AG09319 (cell line): ENCODE results near the gene CHURC1.

Experiments
- DNase-seq: peaks from one replicate; pipeline ENCODE4 v3.0.0-alpha.2; 2010; ENCODE audit warnings: low read depth; ENCODE audit errors: extremely low read depth
- CTCF ChIP-seq: IDR thresholded peaks from 2 replicates; pipeline ENCODE4 v1.5.1; 2011; ENCODE audit warnings: low read depth, mild to moderate bottlenecking, inconsistent platforms, low read length, moderate library complexity

CHURC1 gene

GRCh38 chr14:64958201-64958600 is 43.9 kb downstream of the CHURC1 start:
- DNase-seq: no peak
- TF ChIP-seq CTCF: no peak

- no peak for DNase-seq
- TF ChIP-seq CTCF: no peak
Observed at GRCh38 chr14:64958743-64959142, 44.5 kb downstream of the CHURC1 start.

GRCh38 chr14:64960762-64961276 is 46.6 kb downstream of the CHURC1 start:
- no peak for DNase-seq
- TF ChIP-seq CTCF: no peak; the same call in 1 of the 2 replicates

DNA sequence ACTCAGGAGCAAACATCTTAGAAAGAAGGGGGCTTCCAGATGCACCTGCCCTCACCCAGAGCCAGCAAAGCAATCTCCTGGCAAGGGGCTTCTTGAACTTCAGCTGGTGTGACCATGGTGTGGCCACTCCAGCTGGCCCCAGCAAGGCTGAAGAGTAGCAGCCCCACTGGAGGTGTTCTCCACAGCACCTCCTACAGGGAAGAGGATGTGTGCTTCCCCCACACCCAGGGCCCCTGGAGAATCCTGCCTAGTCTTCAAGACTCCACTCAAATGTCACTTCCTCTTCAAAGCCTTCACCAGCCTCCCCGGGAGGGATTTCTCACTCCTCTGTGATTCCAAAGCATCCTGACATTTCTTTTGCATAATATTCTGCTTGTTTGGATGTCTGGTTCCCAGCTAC is 49.4 kb downstream of the CHURC1 start:
- TF ChIP-seq CTCF: no peak
- DNase-seq: no peak

DNA sequence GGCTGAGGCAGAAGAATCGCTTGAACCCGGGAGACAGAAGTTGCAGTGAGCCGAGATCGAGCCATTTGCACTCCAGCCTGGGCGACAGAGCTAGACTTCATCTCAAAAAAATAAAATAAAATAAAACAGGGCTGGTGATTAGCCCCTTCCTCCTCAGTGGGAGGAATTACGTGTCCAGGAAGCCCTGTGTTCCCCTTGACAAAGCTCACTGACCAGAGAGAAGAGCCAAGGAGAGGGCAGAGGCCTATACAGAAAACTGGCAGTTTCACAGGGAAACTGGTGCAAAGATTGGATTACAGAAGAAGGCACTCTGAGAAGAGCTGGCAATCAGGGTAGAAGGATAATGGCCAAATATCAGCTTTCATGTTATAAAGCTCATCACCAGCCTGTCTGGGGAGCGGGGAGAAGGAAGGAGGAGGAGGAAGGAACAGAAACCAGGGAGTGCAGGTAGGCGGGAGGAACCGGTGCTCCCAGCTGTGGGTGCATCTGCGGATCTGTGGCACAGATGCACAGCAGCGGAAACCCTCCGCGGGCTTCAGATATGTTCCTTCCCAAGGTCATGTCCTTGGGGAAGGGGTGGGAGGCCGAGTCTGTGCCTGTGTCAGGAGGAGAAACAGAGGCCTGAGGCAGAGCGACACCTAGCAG is 51.2 kb downstream of the CHURC1 start:
- TF ChIP-seq CTCF: no peak
- DNase-seq: no peak

- no peak for DNase-seq
- TF ChIP-seq CTCF: no peak
Observed at GRCh38 chr14:64966976-64967375, 52.7 kb downstream of the CHURC1 start.

DNA sequence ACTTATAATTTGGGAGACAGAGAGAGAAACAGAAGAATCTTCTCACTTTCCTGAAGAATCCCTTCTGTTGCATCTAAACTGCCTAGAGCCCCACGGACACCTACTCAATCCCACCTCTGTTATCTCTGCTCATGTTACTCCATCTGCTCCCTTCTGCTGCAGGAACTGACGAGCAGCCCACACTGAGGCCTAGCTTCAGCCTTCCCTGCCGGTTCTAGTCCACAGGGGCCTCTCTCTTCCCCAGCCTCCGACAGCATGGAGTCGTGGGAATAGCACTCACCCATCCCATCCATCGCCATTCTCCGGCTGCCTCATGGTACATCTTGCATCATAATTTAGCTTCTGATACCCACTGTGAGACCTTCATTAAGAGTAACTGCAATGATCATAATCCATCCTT is 53.9 kb downstream of the CHURC1 start:
- TF ChIP-seq CTCF: no peak
- no peak for DNase-seq
